ENCODE data around the gene PRSS1.
"Not testable (repeated sequence)": the region's sequence is repeated elsewhere in the genome, so short reads cannot be mapped to it uniquely, and the experiment has no call there.

Gene PRSS1

DNA sequence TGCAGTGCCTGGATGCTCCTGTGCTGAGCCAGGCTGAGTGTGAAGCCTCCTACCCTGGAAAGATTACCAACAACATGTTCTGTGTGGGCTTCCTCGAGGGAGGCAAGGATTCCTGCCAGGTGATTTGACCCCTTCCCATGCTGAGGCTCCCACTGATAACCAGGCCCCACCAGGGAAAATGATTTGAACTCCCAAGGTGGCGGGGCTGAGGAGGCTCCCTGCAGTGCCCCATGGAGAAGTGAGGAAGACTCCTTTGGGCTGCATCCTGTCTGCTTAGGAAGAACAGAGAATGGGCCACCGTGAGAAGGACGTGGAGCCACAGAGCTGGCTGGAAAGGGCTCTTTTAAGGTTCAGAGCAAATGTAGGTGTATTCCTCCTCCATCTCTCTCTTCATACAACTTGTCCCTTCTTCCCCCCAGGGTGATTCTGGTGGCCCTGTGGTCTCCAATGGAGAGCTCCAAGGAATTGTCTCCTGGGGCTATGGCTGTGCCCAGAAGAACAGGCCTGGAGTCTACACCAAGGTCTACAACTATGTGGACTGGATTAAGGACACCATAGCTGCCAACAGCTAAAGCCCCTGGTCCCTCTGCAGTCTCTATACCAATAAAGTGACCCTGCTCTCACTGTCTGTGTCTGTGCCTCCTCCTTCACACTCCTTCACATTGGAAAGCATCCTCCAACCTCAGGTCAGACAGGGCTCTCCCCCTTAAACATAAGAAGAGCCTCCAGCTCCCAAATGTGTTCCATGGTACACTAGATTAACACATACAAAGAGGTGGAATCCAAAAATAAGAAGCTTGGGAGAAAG lies 24.9 kb downstream of the PRSS1 start:
- TF ChIP-seq, protein P1, sequence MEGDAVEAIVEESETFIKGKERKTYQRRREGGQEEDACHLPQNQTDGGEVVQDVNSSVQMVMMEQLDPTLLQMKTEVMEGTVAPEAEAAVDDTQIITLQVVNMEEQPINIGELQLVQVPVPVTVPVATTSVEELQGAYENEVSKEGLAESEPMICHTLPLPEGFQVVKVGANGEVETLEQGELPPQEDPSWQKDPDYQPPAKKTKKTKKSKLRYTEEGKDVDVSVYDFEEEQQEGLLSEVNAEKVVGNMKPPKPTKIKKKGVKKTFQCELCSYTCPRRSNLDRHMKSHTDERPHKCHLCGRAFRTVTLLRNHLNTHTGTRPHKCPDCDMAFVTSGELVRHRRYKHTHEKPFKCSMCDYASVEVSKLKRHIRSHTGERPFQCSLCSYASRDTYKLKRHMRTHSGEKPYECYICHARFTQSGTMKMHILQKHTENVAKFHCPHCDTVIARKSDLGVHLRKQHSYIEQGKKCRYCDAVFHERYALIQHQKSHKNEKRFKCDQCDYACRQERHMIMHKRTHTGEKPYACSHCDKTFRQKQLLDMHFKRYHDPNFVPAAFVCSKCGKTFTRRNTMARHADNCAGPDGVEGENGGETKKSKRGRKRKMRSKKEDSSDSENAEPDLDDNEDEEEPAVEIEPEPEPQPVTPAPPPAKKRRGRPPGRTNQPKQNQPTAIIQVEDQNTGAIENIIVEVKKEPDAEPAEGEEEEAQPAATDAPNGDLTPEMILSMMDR (IDR thresholded peaks at IDR 0.05; ENCODE audit: control extremely low read depth, extremely low read depth, low read depth, missing control alignments), result no peak
- DNase-seq (ENCODE audit: extremely low spot score), result no peak
- ChIA-PET POLR2A (no interaction called here), CTCF (interaction anchor here (1.2 to 2.1 kb wide), 5 partner anchors 9 to 239 kb away, joined by 3 to 20 read pairs (median 4); no protein-coding TSS in a partner anchor)

DNA sequence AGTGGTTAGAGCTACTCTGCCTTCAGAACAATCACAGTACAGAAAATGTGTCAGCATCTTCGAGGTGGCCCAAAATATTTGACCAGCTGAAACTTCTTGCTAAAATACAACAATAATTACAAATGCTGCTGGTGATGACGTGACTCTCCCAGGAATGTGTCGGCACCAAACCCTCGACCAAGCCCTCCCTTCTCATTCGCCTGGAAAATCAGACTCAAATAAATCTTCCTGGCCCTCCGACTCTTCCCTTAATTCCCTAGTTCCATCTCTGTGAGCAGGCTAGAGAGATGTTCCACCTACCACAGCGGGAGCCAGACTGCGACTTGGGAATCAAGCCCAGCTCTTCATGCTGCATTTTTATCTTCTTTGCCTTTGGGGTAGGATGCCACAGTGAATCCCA lies 25.6 kb downstream of the PRSS1 start:
- ChIA-PET POLR2A (no interaction called here), CTCF (interaction anchor here (1.2 to 2.1 kb wide), 5 partner anchors 9 to 240 kb away, joined by 3 to 20 read pairs (median 4); no protein-coding TSS in a partner anchor)
- no peak for DNase-seq (ENCODE audit: extremely low spot score)
- TF ChIP-seq, protein P1 (IDR thresholded peaks at IDR 0.05; ENCODE audit: control extremely low read depth, extremely low read depth, low read depth, missing control alignments), result no peak

DNA sequence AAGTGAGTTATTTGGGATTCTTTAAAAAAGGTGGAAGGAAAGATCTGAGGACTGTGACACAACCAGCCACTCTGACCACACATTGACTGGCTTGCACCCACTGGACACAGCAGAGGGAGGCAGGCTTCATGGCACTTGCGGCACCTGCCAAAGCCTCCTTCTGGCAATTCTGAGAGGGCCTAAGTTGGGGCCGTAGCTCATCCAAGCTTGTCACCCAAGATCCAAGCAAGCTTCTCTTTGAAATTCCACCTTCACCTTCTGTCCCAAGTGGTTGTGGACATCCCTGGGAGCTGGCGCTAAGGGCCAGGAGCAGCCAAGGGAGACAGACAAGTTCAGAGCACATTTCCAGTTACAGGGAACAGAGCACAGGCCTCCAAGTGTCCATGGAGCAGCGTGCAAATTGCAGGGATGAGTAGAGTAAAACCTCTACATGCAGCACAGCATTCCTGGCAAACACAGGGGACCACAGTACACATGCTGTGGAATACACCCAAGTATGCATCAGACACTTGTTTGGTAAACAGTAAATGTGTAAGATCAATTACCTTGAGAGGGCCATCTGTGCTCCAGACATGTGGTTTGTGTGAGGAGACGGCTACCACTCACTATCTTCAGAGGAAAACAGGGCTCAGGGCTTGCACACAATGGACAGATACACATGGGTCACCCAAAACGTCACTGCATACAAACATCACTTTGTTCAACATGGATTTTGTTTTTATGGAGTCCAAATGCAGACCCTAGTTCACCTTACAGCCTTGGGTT lies 26.3 kb downstream of the PRSS1 start:
- POLR2A ChIA-PET, result not testable (repeated sequence)

DNA sequence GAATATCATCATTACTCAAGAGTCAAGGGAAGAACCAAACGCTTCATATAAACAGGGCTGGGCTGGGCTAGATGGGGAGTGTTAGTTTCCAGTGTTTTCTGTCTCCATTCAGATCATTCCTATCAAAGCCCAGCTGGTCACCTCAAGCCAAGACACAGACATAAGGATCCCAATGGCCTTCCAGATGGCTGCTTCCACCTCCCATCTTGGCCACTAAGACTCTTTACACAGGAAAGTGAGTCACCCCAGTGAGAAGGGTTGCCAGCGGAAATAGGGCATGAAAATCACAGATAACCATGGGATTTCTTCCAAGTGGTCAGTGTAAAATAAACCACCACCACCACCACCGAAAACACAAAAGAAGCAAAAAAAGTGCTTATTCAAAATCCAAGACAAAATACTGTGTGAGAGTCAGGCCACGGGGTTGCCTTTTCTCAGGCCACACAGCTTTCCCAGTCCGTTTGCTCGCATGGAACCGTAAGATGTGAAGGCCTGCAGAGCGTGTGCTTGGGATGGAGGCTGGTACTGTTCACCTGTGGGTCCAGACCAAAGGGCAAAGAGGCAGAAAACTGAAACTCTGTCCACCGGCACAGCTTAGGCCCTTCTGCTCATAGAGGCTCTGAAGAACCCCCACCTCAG lies 27.1 kb downstream of the PRSS1 start:
- TF ChIP-seq, protein P1 (IDR thresholded peaks at IDR 0.05; ENCODE audit: control extremely low read depth, extremely low read depth, low read depth, missing control alignments), result no peak
- ChIA-PET CTCF (interaction anchor here (1.1 to 1.3 kb wide), 2 partner anchors 35 to 144 kb away, joined by 3 to 5 read pairs; no protein-coding TSS in a partner anchor), POLR2A (no interaction called here)
- DNase-seq (ENCODE audit: extremely low spot score), result no peak

More for the DNA sequence above, 26.3 kb downstream of the PRSS1 start:
- not testable (repeated sequence) for DNase-seq (ENCODE audit: extremely low spot score)
- CTCF ChIA-PET, result interaction anchor here (1.3 to 2.1 kb wide), 4 partner anchors 8 to 240 kb away, joined by 3 to 20 read pairs (median 4); no protein-coding TSS in a partner anchor

DNA sequence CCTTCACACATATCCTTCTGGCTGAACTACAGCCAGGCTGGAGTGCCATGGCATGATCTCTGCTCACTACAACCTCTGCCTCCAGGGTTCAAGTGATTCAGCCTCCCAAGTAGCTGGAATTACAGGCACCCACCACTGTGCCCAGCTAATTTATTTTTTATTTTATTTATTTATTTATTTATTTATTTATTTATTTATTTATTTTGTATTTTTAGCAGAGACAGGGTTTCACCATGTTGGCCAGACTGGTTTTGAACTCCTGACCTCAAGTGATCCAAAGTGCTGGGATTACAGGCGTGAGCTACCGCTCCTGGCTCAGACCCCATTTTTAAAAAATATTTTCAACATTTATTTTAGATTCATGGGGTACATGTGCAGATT lies 27.6 kb downstream of the PRSS1 start:
- DNase-seq (ENCODE audit: extremely low spot score); POLR2A ChIA-PET: not testable (repeated sequence)
- CTCF ChIA-PET, result interaction anchor here (1.1 to 1.3 kb wide), 3 partner anchors 19 to 144 kb away, joined by 3 to 5 read pairs (median 3); no protein-coding TSS in a partner anchor

DNA sequence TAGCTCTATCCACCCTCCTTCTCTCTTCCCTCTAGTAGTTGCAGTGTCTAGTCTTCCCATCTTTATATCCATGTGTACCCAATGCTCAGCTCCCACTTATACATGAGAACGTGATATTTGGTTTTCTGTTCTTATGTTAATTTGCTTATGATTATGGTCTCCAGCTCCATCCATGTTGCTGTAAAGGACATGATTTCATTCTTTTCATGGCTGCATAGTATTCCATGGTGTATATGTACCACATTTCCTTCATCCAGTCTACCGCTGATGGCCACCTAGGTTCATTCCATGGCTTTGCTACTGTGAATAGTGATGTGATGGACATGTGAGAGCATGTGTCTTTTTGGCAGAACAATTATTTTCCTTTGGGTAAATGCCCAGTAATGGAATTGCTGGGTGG lies 28.0 kb downstream of the PRSS1 start:
- ChIA-PET POLR2A (no interaction called here), CTCF (interaction anchor here (0.9 to 1.5 kb wide), 4 partner anchors 19 to 75 kb away, joined by 3 to 5 read pairs (median 4); no protein-coding TSS in a partner anchor)

More for the DNA sequence above, 28.0 kb downstream of the PRSS1 start:
- TF ChIP-seq, protein P1 (IDR thresholded peaks at IDR 0.05; ENCODE audit: control extremely low read depth, extremely low read depth, low read depth, missing control alignments), result no peak
- DNase-seq (ENCODE audit: extremely low spot score), result no peak

Measured in GM10248 (cell line).